ENCODE data around the gene ARHGAP5. TPM values are rescaled to one million over a fixed set of nuclear protein-coding genes. Genes with fewer than 3 reads are reported as not detected.

Gene ARHGAP5
- total RNA-seq, 1 donor from 2014 or later: 23.2 TPM

DNA sequence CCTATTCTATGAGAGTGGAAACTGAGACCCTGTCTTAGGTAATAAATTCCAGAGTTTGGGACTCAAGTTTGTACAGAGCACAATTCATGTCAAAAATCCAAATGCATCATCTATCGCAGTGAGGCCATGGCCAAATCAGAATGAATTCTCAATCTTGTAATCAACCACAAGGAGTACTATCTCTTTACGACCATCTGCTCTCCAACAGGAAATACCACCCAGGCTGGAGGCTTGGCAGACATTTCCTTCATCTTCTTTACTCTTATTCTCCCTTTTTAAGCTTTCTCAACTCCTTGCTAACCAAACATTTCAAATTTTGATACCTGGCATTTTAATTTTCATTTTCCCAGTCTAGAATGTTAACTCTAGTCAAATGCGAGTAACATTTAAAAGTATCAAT is 92.1 kb downstream of the ARHGAP5 start:
- no peak for DNase-seq (ENCODE audit: low read depth in 2 of 2)

DNA sequence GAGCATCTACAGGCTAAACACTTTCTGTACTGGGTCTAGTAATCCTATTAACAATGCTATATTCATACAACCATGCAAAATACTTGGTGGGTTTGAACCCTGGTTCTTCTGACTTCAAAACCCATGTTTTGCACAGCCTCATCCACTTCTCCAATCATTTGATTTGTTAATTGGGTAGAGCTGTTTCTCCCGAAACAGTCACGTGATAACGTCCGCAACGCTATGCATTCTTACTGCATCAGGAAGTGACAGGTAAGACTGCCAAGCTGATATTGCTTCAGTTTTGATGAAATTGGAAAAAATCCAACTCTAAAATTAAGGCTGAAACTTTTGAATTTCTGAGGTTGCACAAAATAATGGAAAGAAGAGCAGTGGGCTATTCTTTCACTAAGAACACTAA is 94.4 kb downstream of the ARHGAP5 start:
- DNase-seq (ENCODE audit: low read depth in 2 of 2): no peak

DNA sequence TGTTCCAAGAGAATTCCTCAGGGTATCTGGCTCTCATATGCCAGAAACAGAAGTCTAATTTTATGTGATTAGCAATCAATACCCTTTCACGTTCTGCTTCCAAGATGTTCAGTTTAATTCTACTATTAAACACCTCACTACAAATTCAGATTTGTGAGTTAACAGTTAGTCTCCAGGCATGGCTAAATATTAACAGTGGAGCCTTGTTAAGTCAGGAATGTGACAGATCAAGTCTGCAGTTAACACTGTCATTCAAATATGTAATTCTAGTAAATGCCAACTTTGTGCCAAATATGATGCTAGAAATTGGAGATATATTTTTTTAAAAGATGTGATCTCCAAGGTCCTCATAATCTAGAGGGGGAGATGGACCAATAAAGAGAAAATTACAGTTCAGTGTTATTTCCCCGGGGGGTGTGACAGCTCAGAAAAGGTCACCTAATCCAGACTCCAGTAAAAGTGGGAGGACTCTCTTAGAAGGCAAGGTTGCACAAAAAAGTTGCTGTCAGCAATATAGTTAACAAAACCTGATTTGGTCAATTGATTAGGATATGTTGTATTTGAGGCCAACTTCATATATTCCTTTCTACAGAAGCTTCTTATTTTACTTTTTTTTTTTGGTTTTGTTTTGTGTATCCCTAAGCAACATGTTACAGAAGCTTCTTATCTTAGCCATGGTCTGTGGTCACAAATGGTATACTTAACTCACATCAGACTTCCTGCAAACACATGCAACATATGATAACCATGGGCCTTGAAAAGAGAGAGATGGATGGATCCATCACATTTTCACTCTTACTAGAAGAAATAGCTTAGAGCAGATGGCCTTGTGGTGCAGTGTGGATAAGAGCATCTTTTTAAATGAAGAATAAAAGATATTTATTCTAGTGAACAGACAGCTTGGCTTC is 106.3 kb downstream of the ARHGAP5 start:
- no peak for DNase-seq (ENCODE audit: low read depth in 2 of 2)

DNA sequence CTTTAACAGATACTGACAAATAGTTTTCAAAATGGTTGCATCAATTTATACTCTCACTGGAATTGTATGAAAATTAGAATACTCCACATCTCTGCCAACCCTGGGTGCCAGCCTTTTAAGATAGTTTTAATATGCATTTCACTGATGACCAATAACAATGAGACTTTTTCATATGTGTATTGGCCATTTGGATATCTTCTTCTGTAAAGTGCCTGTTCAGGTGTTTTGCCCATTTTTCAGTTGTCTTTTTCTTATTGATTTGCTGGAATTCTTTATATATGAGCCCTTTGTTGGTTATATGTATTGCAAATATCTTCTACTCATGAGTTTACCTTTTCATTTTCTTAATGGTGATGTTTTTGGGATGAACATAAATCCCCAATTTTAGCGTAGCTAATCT is 108.0 kb downstream of the ARHGAP5 start:
- no peak for DNase-seq (ENCODE audit: low read depth in 2 of 2)

DNA sequence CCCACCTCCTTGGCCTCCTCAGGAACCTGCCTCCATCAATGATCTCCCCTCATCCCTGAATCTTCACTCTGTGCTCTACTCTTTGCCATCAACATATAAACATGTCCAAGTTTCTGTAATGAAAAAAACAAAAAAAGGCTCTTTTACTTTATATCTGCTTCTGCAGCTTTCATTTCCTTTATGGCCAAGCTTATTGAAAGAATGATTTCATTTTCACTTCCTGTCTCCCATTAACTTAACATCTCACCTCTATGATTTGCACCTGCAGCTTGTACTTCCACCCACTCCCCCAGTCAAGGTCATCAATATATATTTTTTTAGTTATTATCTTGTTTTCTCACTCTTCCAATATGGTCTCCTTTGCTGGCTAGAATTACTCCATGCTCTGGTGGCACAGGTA is 109.1 kb downstream of the ARHGAP5 start:
- DNase-seq (ENCODE audit: low read depth in 2 of 2): no peak

- DNase-seq (ENCODE audit: low read depth in 2 of 2): no peak
These were observed 112.7 kb downstream of the ARHGAP5 start for GRCh38 chr14:32189811-32190210.

DNA sequence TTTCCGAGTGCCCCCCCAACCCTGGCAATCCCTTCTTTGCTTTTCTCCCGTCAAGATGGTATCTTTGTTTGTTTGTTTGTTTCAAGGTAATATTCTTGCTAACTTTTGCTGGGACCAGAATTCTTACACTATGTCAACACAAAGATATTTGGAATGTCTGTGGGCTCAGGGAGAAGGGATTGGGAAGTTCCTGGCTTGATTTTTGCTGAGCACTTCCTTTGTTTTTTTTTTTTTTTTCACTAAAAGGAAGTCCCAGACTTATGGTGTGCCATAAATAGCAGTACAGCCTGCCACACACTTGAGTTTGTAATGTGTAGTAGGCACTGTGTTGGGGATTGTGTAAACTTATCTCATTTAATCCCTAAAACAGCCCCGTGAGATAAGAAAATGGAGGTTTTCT is 113.6 kb downstream of the ARHGAP5 start:
- peak in 1 of 2 donors; percentile 24 for DNase-seq (ENCODE audit: low read depth in 2 of 2)

DNA sequence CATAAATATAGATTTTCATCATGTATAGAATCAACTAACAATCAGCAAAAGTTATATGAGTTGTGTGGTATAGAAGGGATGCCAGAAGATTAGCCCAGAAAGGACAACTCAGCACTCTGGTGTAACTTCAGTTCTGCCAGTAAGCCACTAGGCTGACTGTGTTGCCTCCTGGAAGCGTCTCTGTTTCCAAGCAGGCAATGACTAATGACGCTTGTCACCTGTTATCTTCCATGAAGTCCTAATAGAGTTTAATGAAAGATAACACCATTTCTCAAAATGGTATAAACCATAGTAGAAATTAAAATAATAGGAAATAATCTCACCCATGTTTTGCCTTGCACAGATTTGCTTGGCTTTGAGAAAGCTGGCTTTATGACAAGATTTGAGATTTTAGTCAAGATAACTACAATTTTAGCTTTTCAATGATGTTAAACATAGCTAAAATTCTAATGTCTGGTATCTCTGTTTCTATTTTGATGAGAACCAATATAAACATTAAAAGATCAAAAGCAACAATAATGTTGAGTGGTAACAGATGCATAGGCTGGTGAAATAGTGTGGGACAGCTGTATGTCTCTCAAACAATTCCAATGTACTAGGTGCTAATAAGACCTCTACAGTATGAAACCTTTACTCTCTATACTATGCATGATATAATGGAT is 115.7 kb downstream of the ARHGAP5 start:
- no peak for DNase-seq (ENCODE audit: low read depth in 2 of 2)

GRCh38 chr14:32193532-32193931 is 116.4 kb downstream of the ARHGAP5 start:
- no peak for DNase-seq (ENCODE audit: low read depth in 2 of 2)

- DNase-seq (ENCODE audit: low read depth in 2 of 2): no peak
These were observed 118.5 kb downstream of the ARHGAP5 start for GRCh38 chr14:32195636-32196035.

GRCh38 chr14:32197919-32198318 is 120.8 kb downstream of the ARHGAP5 start:
- DNase-seq (ENCODE audit: low read depth in 2 of 2): no peak

GRCh38 chr14:32200368-32201192 is 123.5 kb downstream of the ARHGAP5 start:
- DNase-seq (ENCODE audit: low read depth in 2 of 2): no peak

GRCh38 chr14:32201193-32201815 is 124.2 kb downstream of the ARHGAP5 start:
- peak; percentile 60 to 62 for DNase-seq (ENCODE audit: low read depth in 2 of 2)

- DNase-seq (ENCODE audit: low read depth in 2 of 2): peak; percentile 4 to 7
These were observed 124.8 kb downstream of the ARHGAP5 start, which contains the start of gene RNU6-7 for GRCh38 chr14:32201816-32202490. Gene RNU6-7, plus strand, starts transcription at chr14:32202045.

DNA sequence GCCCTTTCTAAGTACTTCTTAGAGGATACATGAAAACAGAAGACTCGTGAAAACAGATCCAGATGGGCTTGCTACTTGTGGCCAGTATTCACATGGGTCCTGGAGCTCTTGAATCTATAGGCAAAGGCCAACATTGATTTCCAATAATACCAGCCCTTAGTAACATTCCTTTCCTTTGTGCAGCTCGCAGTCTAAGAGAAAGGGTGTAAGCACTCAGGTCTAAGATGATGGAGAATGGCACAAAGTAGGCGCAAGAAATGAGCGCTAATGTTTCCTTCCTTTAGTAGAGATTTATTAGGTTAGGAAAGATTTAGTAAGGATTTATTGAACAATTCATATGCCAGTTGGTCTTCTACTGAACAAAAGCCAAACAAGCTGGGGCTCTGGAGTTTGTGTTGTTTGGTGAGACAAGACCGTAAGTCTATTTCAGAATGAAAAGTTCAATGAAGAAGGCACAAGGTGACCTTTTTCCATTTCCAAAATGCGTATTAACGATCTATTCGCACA is 125.4 kb downstream of the ARHGAP5 start:
- peak; percentile 8 to 15 for DNase-seq (ENCODE audit: low read depth in 2 of 2)

DNA sequence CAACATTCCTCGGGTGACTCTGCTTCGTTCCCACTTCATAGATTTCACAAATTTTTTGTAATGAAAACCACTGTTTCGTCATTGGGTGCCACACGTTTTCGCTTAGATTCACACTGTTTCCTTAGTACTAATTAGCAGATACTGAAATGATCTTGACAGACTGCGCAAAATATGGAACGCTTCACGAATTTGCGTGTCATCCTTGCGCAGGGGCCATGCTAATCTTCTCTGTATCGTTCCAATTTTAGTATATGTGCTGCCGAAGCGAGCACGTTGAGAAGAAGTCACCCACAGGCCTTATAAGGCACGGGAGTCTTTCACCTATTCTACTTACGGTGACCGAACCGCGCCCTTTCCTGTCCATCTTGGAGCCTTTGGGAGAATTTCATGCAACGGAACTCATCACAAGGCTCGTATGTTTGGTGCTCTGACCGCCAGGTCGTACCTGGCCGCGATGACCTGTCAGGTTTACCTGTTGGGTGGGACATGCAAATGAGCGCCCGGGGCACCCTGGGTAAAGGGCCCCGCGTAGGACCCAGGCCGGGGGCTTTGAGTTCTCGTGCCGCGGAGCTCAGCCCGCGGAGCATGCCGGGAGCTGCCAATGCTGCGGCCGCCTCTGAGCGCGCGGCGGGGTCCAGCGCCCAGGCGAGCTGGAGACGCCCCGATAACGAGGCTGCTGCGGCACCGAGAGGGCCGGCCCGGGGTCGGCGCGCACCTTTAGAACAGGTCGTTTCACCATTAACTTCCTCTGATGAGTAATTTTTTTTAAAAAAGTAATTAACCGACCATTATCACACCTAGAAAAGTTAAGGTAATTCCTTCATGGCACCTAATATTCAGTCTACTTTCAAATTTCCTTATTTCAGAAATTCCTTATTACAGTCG is 126.1 kb downstream of the ARHGAP5 start, which contains the start of gene RNU6-8:
TSS of gene RNU6-8 (minus strand) at position 272 of the 885 bp plus-strand sequence.
- peak; percentile 85 to 91 for DNase-seq (ENCODE audit: low read depth in 2 of 2)

- DNase-seq (ENCODE audit: low read depth in 2 of 2): peak; percentile 2 to 9
These were observed 126.8 kb downstream of the ARHGAP5 start for GRCh38 chr14:32203928-32204357.

- DNase-seq (ENCODE audit: low read depth in 2 of 2): no peak
These were observed 128.4 kb downstream of the ARHGAP5 start for GRCh38 chr14:32205554-32205953.

- no peak for DNase-seq (ENCODE audit: low read depth in 2 of 2)
These were observed 128.9 kb downstream of the ARHGAP5 start for GRCh38 chr14:32205984-32206383.

Data from lung microvascular endothelial cell (primary cell).